Measurements from ENCODE around the gene CDK2AP2. TPM values are rescaled to one million over a fixed set of nuclear protein-coding genes. Genes with fewer than 3 reads are reported as not detected.

CDK2AP2 gene
- total and polyA plus RNA-seq, 10 of the 15 experiments (the other 5 are each of a cell fraction or from before 2014, with no cell fraction given): 8.0 to 177 (median 40.9) TPM

DNA sequence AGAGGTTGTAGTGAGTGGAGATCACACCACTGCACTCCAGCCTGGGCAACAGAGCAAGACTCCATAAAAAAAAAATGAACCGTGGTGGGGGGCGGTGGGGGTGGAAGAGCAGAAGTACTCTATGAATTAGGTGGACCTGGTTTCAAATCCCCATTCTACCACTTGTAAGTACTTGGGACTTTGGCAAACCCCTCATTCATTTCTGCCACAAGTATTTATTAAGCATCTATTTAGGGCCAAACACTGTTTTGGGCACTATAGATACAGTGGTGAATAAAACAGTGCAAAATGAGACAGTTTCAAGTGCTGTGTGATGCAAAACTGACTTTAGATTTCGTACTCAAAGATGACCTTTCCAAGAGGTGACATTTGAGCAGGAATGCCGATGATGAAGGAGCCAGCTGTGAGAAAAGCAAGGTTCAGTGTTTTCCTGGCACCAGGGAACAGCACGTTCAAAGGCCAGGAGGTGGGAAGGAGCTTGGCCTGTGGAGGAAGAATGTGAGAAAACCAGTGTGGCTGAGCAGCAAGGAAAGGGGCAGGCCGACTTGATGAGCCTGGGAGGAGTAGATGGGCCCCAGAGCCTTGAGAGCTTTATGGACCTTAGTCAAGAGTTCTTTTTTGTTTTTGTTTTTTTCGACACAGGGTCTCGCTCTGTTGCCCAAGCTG lies 37.5 kb downstream of the CDK2AP2 start:
- Histone ChIP-seq H3K9me3 (replicated peaks; ENCODE audit: control insufficient read depth, insufficient read depth, low read length) (no peaks in the 10 kb centered on the region), H3K27me3 (replicated peaks in 1 of 2; ENCODE audit: control insufficient read depth in 2 of 2, insufficient read depth in 2 of 2, low read length in 1 of 2) (no peaks in the 10 kb centered on the region), H4K20me1 (ENCODE audit: control insufficient read depth, insufficient read depth) (no peaks in the 10 kb centered on the region), H3K4me1 (ENCODE audit: control insufficient read depth, insufficient read depth, low read length) (peaks cover 25% of the 10 kb centered on the region), H3K4me3 (no peak overlapping the region), H2AFZ (ENCODE audit: control insufficient read depth, low read depth, low read length) (peak overlapping the region; percentile 68), H3K9ac (ENCODE audit: control insufficient read depth, insufficient read depth, low read length) (no peak overlapping the region; the same call in 1 of the 2 replicates), H3K27ac (ENCODE audit: control insufficient read depth, insufficient read depth) (no peak overlapping the region; the same call in 1 of the 2 replicates), H3K36me3 (ENCODE audit: control insufficient read depth in 2 of 2, insufficient read depth in 2 of 2, low read length in 1 of 2) (no peaks in the 10 kb centered on the region), H3K79me2 (ENCODE audit: control insufficient read depth, insufficient read depth, low read length) (peaks cover 7% of the 10 kb centered on the region), H3K4me2 (ENCODE audit: control insufficient read depth, insufficient read depth) (peak overlapping the region; percentile 51)
- DNase-seq (ENCODE audit: low read depth, low spot score): no peak
- 28% methylated on average over 8 of the region's 8 CpGs for WGBS (ENCODE audit: insufficient coverage, insufficient replicate concordance, low lambda C conversion rate, missing lambda C conversion rate)
- POLR2A ChIA-PET: interaction anchor here (0.7 to 8.1 kb wide), 7 partner anchors 10 to 67 kb away, joined by 3 to 78 read pairs (median 22); partner anchors contain the start of genes AIP, PPP1CA, PTPRCAP and RPS6KB2
- intact Hi-C loops (cut with micrococcal nuclease; ENCODE audit: unreplicated experiment) (no loop called here), in situ Hi-C loops (cut with MboI) (no loop called here)
- peak; percentile 41 for FAIRE-seq
- peak; percentile 44; the same call in 1 of the 2 replicates for TF ChIP-seq SPI1 (IDR thresholded peaks at IDR 0.05; ENCODE audit: borderline replicate concordance, insufficient read depth, low read depth, low read length)
- TF ChIP-seq RUNX3 (IDR thresholded peaks at IDR 0.05; ENCODE audit: low read length): peak; percentile 31; the same call in 1 of the 2 replicates
- peak; percentile 84; the same call in 1 of the 2 replicates for TF ChIP-seq ZNF24 (IDR thresholded peaks at IDR 0.05)
- 0 out of 2 replicates have a peak, but pooled peaks have one; percentile 45 for TF ChIP-seq JUNB (IDR thresholded peaks at IDR 0.05)
- no peak for TF ChIP-seq ATF3 (IDR thresholded peaks at IDR 0.05; ENCODE audit: borderline replicate concordance, extremely low read depth, low read depth, low read length)
- CTCF ChIA-PET: interaction anchor here (0.9 to 3.2 kb wide), 7 partner anchors 15 to 121 kb away, joined by 3 to 15 read pairs (median 4); partner anchors contain the start of genes PPP1CA and PTPRCAP
- no TSS peak for BruUV-seq (replicated peaks)
- SMC1A ChIA-PET (ENCODE audit: uncharacterized antibody, unreplicated experiment): interaction anchor here (1.1 to 4.1 kb wide), 5 partner anchors 14 to 89 kb away, joined by 3 to 35 read pairs (median 10); partner anchors contain the start of genes AIP and PPP1CA
- RAD21 ChIA-PET (ENCODE audit: unreplicated experiment): interaction anchor here (1.0 to 5.4 kb wide), 7 partner anchors 15 to 78 kb away, joined by 3 to 53 read pairs (median 4); partner anchors contain the start of genes AIP, PITPNM1, PPP1CA and PTPRCAP
- no peak for ATAC-seq

Data from GM12878 (cell line).